Middle frontal gyrus (tissue), 1 donor: ENCODE measurements around the gene EMILIN2.
"Not testable (repeated sequence)": the region's sequence is repeated elsewhere in the genome, so short reads cannot be mapped to it uniquely, and the experiment has no call there.

ENCODE experiments used
- DNase-seq: peaks from one replicate; pipeline ENCODE4 v3.0.0-alpha.2; 2015; ENCODE audit warnings: low spot score; ENCODE audit errors: extremely low spot score

Gene EMILIN2

GRCh38 chr18:2846636-2847316, at the start of gene EMILIN2:
Gene EMILIN2, plus strand, starts transcription at chr18:2847006. Its CDS starts 183 bp downstream, at chr18:2847189.
- no peak for DNase-seq

- no peak for DNase-seq
These were observed 48.9 kb upstream of the EMILIN2 start for GRCh38 chr18:2797951-2798350.

GRCh38 chr18:2799369-2799768, 47.4 kb upstream of the EMILIN2 start:
- no peak for DNase-seq

- no peak for DNase-seq
These were observed 40.5 kb upstream of the EMILIN2 start for GRCh38 chr18:2805970-2806943.

- not testable (repeated sequence) for DNase-seq
These were observed 38.2 kb upstream of the EMILIN2 start for GRCh38 chr18:2808640-2809039.

GRCh38 chr18:2809666-2810183, 37.1 kb upstream of the EMILIN2 start:
- not testable (repeated sequence) for DNase-seq

GRCh38 chr18:2811416-2811815, 35.4 kb upstream of the EMILIN2 start:
- no peak for DNase-seq

GRCh38 chr18:2814928-2815327, 31.9 kb upstream of the EMILIN2 start:
- no peak for DNase-seq

GRCh38 chr18:2818281-2818680, 28.5 kb upstream of the EMILIN2 start:
- no peak for DNase-seq

- DNase-seq = no peak
These were observed 25.1 kb upstream of the EMILIN2 start for GRCh38 chr18:2821695-2822094.

- no peak for DNase-seq
These were observed 24.4 kb upstream of the EMILIN2 start for GRCh38 chr18:2822213-2822921.

GRCh38 chr18:2823202-2823601, 23.6 kb upstream of the EMILIN2 start:
- DNase-seq = no peak

GRCh38 chr18:2823966-2824365, 22.8 kb upstream of the EMILIN2 start:
- no peak for DNase-seq

GRCh38 chr18:2824865-2825264, 21.9 kb upstream of the EMILIN2 start:
- no peak for DNase-seq

- no peak for DNase-seq
These were observed 21.1 kb upstream of the EMILIN2 start for GRCh38 chr18:2825613-2826175.

GRCh38 chr18:2826581-2826980, 20.2 kb upstream of the EMILIN2 start:
- DNase-seq = no peak

- DNase-seq = no peak
These were observed 19.7 kb upstream of the EMILIN2 start for GRCh38 chr18:2827061-2827460.

GRCh38 chr18:2836118-2836517, 10.7 kb upstream of the EMILIN2 start:
- not testable (repeated sequence) for DNase-seq

- not testable (repeated sequence) for DNase-seq
These were observed 9.5 kb upstream of the EMILIN2 start for GRCh38 chr18:2837290-2837689.

GRCh38 chr18:2839202-2839601, 7.6 kb upstream of the EMILIN2 start:
- no peak for DNase-seq

GRCh38 chr18:2840521-2840920, 6.3 kb upstream of the EMILIN2 start:
- no peak for DNase-seq
